ENCODE data around the gene CEACAM7.
A peak's percentile ranks its signal among the peaks of the same experiment; 100 is the strongest.

Gene CEACAM7

GRCh38 chr19:41700381-41701195, 12.5 kb upstream of the CEACAM7 start:
- DNase-seq (ENCODE audit: insufficient read length, low spot score) (no peak), FAIRE-seq (no peak)

GRCh38 chr19:41699968-41700323, 11.9 kb upstream of the CEACAM7 start:
- FAIRE-seq = no peak
- no peak for DNase-seq (ENCODE audit: insufficient read length, low spot score)

- DNase-seq (ENCODE audit: insufficient read length, low spot score) (no peak), FAIRE-seq (no peak)
Measured at GRCh38 chr19:41699231-41699967, 11.3 kb upstream of the CEACAM7 start.

- FAIRE-seq (peak; percentile 74), DNase-seq (ENCODE audit: insufficient read length, low spot score) (peak; percentile 50)
Measured at GRCh38 chr19:41698746-41699230, 10.7 kb upstream of the CEACAM7 start.

GRCh38 chr19:41697198-41697855, 9.3 kb upstream of the CEACAM7 start:
- DNase-seq (ENCODE audit: insufficient read length, low spot score) (no peak), FAIRE-seq (no peak)

- DNase-seq (ENCODE audit: insufficient read length, low spot score) (no peak), FAIRE-seq (no peak)
Measured at GRCh38 chr19:41696402-41697197, 8.5 kb upstream of the CEACAM7 start.

GRCh38 chr19:41695745-41696144, 7.7 kb upstream of the CEACAM7 start:
- DNase-seq (ENCODE audit: insufficient read length, low spot score) = no peak

GRCh38 chr19:41694831-41695635, 7.0 kb upstream of the CEACAM7 start:
- no peak for DNase-seq (ENCODE audit: insufficient read length, low spot score)
- FAIRE-seq = no peak

More at GRCh38 chr19:41695745-41696144, 7.7 kb upstream of the CEACAM7 start:
- no peak for FAIRE-seq

GRCh38 chr19:41694196-41694595, 6.1 kb upstream of the CEACAM7 start:
- no peak for FAIRE-seq

GRCh38 chr19:41691268-41691970, 3.3 kb upstream of the CEACAM7 start:
- DNase-seq (ENCODE audit: insufficient read length, low spot score) (no peak), FAIRE-seq (peak; percentile 62)

More at GRCh38 chr19:41694196-41694595, 6.1 kb upstream of the CEACAM7 start:
- no peak for DNase-seq (ENCODE audit: insufficient read length, low spot score)

GRCh38 chr19:41690801-41691065, 2.7 kb upstream of the CEACAM7 start:
- no peak for DNase-seq (ENCODE audit: insufficient read length, low spot score)
- no peak for FAIRE-seq

GRCh38 chr19:41689993-41690800, 2.1 kb upstream of the CEACAM7 start:
- FAIRE-seq = no peak
- no peak for DNase-seq (ENCODE audit: insufficient read length, low spot score)

- FAIRE-seq (no peak), DNase-seq (ENCODE audit: insufficient read length, low spot score) (no peak)
Measured at GRCh38 chr19:41688687-41689086, 617 bp upstream of the CEACAM7 start.

GRCh38 chr19:41687419-41687818, 651 bp downstream of the CEACAM7 start:
- FAIRE-seq (no peak), DNase-seq (ENCODE audit: insufficient read length, low spot score) (no peak)

GRCh38 chr19:41682437-41682836, 5.6 kb downstream of the CEACAM7 start:
- FAIRE-seq = no peak
- no peak for DNase-seq (ENCODE audit: insufficient read length, low spot score)

GRCh38 chr19:41671486-41671885, 16.6 kb downstream of the CEACAM7 start:
- FAIRE-seq (no peak), DNase-seq (ENCODE audit: insufficient read length, low spot score) (no peak)

- FAIRE-seq = no peak
- no peak for DNase-seq (ENCODE audit: insufficient read length, low spot score)
Measured at GRCh38 chr19:41670755-41671154, 17.3 kb downstream of the CEACAM7 start.

GRCh38 chr19:41668315-41668714, 19.8 kb downstream of the CEACAM7 start:
- no peak for DNase-seq (ENCODE audit: insufficient read length, low spot score)
- FAIRE-seq = no peak

GRCh38 chr19:41666075-41666474, 22.0 kb downstream of the CEACAM7 start:
- no peak for FAIRE-seq
- no peak for DNase-seq (ENCODE audit: insufficient read length, low spot score)
